NB4 (cell line): ENCODE data around the gene OR6X1.

Experiments used
- MAX ChIP-seq: IDR thresholded peaks from 2 replicates; pipeline ENCODE4 v1.6.1; 2011; ENCODE audit warnings: low read depth, low read length
- MYC ChIP-seq: IDR thresholded peaks from 2 replicates; pipeline ENCODE4 v1.6.1; 2011; ENCODE audit warnings: low read depth, low read length
- POLR2A ChIP-seq: IDR thresholded peaks from 2 replicates; pipeline ENCODE4 v1.6.1; 2011; ENCODE audit warnings: mild to moderate bottlenecking; ENCODE audit not compliant: insufficient read length; ENCODE audit errors: extremely low read depth
- TF ChIP-seq, protein P1 (sequence below): IDR thresholded peaks from one replicate; pipeline ENCODE4 v1.5.1; 2012; ENCODE audit warnings: low read depth, low read length

DNA sequence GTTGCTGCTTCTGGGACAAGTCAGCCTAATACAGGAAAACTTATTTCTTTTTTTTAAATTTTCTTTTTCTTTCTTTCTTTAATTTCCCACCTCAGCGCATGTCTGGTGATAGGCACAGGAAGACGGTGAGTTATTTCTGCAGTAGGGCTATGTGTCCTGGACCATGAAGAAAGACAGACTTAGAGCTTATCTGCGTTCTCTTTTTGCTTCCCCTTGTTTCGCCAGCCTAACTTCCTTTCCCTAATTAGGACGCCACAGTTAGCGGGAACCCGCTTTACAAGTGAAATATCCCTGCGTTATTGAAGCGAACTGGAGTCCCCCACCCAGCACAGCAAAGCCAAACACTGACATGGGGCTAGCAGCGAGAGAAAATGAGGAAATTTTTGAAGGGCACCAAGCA, 43.2 kb upstream of the OR6X1 start:
- TF ChIP-seq, protein P1, sequence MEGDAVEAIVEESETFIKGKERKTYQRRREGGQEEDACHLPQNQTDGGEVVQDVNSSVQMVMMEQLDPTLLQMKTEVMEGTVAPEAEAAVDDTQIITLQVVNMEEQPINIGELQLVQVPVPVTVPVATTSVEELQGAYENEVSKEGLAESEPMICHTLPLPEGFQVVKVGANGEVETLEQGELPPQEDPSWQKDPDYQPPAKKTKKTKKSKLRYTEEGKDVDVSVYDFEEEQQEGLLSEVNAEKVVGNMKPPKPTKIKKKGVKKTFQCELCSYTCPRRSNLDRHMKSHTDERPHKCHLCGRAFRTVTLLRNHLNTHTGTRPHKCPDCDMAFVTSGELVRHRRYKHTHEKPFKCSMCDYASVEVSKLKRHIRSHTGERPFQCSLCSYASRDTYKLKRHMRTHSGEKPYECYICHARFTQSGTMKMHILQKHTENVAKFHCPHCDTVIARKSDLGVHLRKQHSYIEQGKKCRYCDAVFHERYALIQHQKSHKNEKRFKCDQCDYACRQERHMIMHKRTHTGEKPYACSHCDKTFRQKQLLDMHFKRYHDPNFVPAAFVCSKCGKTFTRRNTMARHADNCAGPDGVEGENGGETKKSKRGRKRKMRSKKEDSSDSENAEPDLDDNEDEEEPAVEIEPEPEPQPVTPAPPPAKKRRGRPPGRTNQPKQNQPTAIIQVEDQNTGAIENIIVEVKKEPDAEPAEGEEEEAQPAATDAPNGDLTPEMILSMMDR: no peak
- TF ChIP-seq POLR2A (no peak), MAX (no peak), MYC (no peak)
